HCT116 (cell line): Measurements from ENCODE around the gene GPR176. TPM values are rescaled to one million over a fixed set of nuclear protein-coding genes. Genes with fewer than 3 reads are reported as not detected.

Experiments
- ATAC-seq: fragments of 200-7000 bp; cut with Tn5 transposase; 2 replicates; pipeline ENCODE4 v1.9.1; 2020; ENCODE audit warnings: mild to moderate bottlenecking, moderate library complexity
- BruUV-seq: library from RNA; stranded (reverse); fragments of 400-500 nt; replicated peaks from 2 replicates; lab custom pipeline; 2021; lab: Mats Ljungman, UMichigan
- CTCF ChIA-PET: fragments of 300-600 bp; sonication (Branson Sonifier 250); formaldehyde crosslinking; loops from one replicate; lab custom pipeline; 2021; ENCODE audit warnings: antibody characterized with exemption; lab: Charles Lee
- POLR2A ChIA-PET: fragments of 300-600, 350-600 bp; sonication (Branson Sonifier 250); formaldehyde crosslinking; loops from one replicate; lab custom pipeline; 2021; ENCODE audit warnings: antibody characterized with exemption; lab: Charles Lee
- RAD21 ChIA-PET, 2 experiments: fragments of 300-600 bp; sonication (Branson Sonifier 250); formaldehyde crosslinking; loops; one replicate each; lab custom pipeline; 2023; ENCODE audit warnings: low total read pairs in 2 of 2; ENCODE audit not compliant: uncharacterized antibody in 2 of 2, unreplicated experiment in 2 of 2, low non-redundant PET in 1 of 2; lab: Charles Lee
- DNase-seq: peaks from one replicate; pipeline ENCODE4 v3.0.0-alpha.2; 2010; ENCODE audit warnings: low read depth, low spot score
- H2AFZ ChIP-seq: fragments of 200-600 bp; shearing (Covaris generic), sonication (generic); 2 replicates; pipeline ENCODE4 v1.6.1; 2017; ENCODE audit warnings: low read depth, mixed run types, mixed read lengths, antibody characterized with exemption, low read length; ENCODE audit not compliant: poor library complexity, severe bottlenecking
- H3K27ac ChIP-seq: 2 replicates; pipeline ENCODE4 v1.5.1; 2012; ENCODE audit warnings: low read depth, low read length
- H3K27me3 ChIP-seq: fragments of 200-600 bp; sonication (generic); 2 replicates; pipeline ENCODE4 v1.6.1; 2016; ENCODE audit warnings: mixed run types, low read length, mixed read lengths; ENCODE audit not compliant: insufficient read depth
- H3K36me3 ChIP-seq, 2 experiments: fragments of 200-500 bp in 1 of 2; fragments of 200-600 bp in 1 of 2; sonication (Bioruptor generic) in 1 of 2; sonication (generic) in 1 of 2; 2 replicates each; pipeline versions ENCODE4 v1.5.1 to v1.6.1; 2014 to 2016; ENCODE audit warnings: low read length in 2 of 2, inconsistent platforms in 1 of 2, mixed read lengths in 1 of 2, mixed run types in 1 of 2; ENCODE audit not compliant: insufficient read depth in 2 of 2, control insufficient read depth in 1 of 2
- H3K4me1 ChIP-seq, 2 experiments: fragments of 200-600 bp in 1 of 2; sonication (generic) in 1 of 2; 2 replicates each; pipeline versions ENCODE4 v1.5.1 to v1.6.1; 2012 to 2017; ENCODE audit warnings: low read length in 2 of 2, inconsistent platforms in 1 of 2, mild to moderate bottlenecking in 1 of 2, mixed read lengths in 1 of 2, mixed run types in 1 of 2, moderate library complexity in 1 of 2; ENCODE audit not compliant: insufficient read depth in 2 of 2, control insufficient read depth in 1 of 2
- H3K4me2 ChIP-seq: fragments of 200-600 bp; sonication (generic); 2 replicates; pipeline ENCODE4 v1.6.1; 2017; ENCODE audit warnings: mixed run types, low read length, mixed read lengths
- H3K4me3 ChIP-seq, 2 experiments: fragments of 200-600 bp in 1 of 2; sonication (generic) in 1 of 2; replicated peaks in 1 of 2; 2 replicates each; pipeline ENCODE4 v1.5.1; 2011 to 2016; ENCODE audit warnings: low read length in 2 of 2, control low read depth in 1 of 2, low read depth in 1 of 2, mild to moderate bottlenecking in 1 of 2, mixed read lengths in 1 of 2, mixed run types in 1 of 2
- H3K79me2 ChIP-seq: fragments of 200-600 bp; sonication (generic); 2 replicates; pipeline ENCODE4 v1.6.1; 2017; ENCODE audit warnings: mild to moderate bottlenecking, mixed run types, low read length, moderate library complexity, mixed read lengths; ENCODE audit not compliant: insufficient read depth
- H3K9ac ChIP-seq: fragments of 200-600 bp; sonication (generic); 2 replicates; pipeline ENCODE4 v1.6.1; 2016; ENCODE audit warnings: low read length, mixed read lengths
- H3K9me2 ChIP-seq: fragments of 200-600 bp; sonication (generic), shearing (Covaris generic); 2 replicates; pipeline ENCODE4 v1.6.1; 2017; ENCODE audit warnings: mixed run types, mild to moderate bottlenecking, moderate library complexity; ENCODE audit not compliant: insufficient read depth
- H3K9me3 ChIP-seq, 2 experiments: fragments of 200-500 bp in 1 of 2; fragments of 200-600 bp in 1 of 2; sonication (Bioruptor generic) in 1 of 2; sonication (generic) in 1 of 2; 2 replicates each; pipeline ENCODE4 v1.6.1; 2014 to 2017; ENCODE audit warnings: low read length in 2 of 2, mixed read lengths in 2 of 2, inconsistent platforms in 1 of 2, low read depth in 1 of 2, mild to moderate bottlenecking in 1 of 2, mixed run types in 1 of 2, moderate library complexity in 1 of 2; ENCODE audit not compliant: control insufficient read depth in 1 of 2, insufficient read depth in 1 of 2
- H4K20me1 ChIP-seq: fragments of 200-600 bp; sonication (generic), shearing (Covaris generic); 2 replicates; pipeline ENCODE4 v1.6.1; 2017; ENCODE audit warnings: mixed run types, mild to moderate bottlenecking, moderate library complexity; ENCODE audit not compliant: insufficient read depth
- CTCF ChIP-seq, 3 experiments: fragments of 200-600 bp in 1 of 3; sonication (generic) in 1 of 3; IDR thresholded peaks in 2 of 3; conservative IDR thresholded peaks in 1 of 3; 2 replicates each; pipeline ENCODE4 v1.5.1; 2012 to 2017; ENCODE audit warnings: low read depth in 2 of 3, low read length in 2 of 3, antibody characterized with exemption in 1 of 3, borderline replicate concordance in 1 of 3, control low read depth in 1 of 3, mild to moderate bottlenecking in 1 of 3, mixed read lengths in 1 of 3, mixed run types in 1 of 3, moderate library complexity in 1 of 3; ENCODE audit not compliant: insufficient read depth in 1 of 3
- FOSL1 ChIP-seq: IDR thresholded peaks from 2 replicates; pipeline ENCODE4 v1.6.1; 2012; ENCODE audit warnings: low read depth
- MAX ChIP-seq: IDR thresholded peaks from 2 replicates; pipeline ENCODE4 v1.6.1; 2012
- POLR2A ChIP-seq: IDR thresholded peaks from 2 replicates; pipeline ENCODE4 v1.7.0; 2011; ENCODE audit warnings: borderline replicate concordance; ENCODE audit not compliant: insufficient read depth, insufficient read length; ENCODE audit errors: extremely low read depth
- RAD21 ChIP-seq: IDR thresholded peaks from 2 replicates; pipeline ENCODE4 v1.6.1; 2012; ENCODE audit warnings: low read depth, mild to moderate bottlenecking
- SRF ChIP-seq: IDR thresholded peaks from 2 replicates; pipeline ENCODE4 v1.6.1; 2012; ENCODE audit warnings: low read depth
- YY1 ChIP-seq: IDR thresholded peaks from 2 replicates; pipeline ENCODE4 v1.6.1; 2011; ENCODE audit warnings: low read length, low read depth, moderate library complexity, mild to moderate bottlenecking; ENCODE audit not compliant: insufficient replicate concordance; ENCODE audit errors: extremely low read depth
- ZBTB33 ChIP-seq: IDR thresholded peaks from 2 replicates; pipeline ENCODE4 v1.6.1; 2011; ENCODE audit warnings: mild to moderate bottlenecking, low read length, moderate library complexity; ENCODE audit not compliant: insufficient replicate concordance; ENCODE audit errors: extremely low read depth
- intact Hi-C: fragments of 100-400 bp; cut with micrococcal nuclease; formaldehyde crosslinking; loops from 2 replicates; pipeline ENCODE4 v1.10.0; 2022
- total RNA-seq: library from RNA; stranded (reverse); gene quantifications from one replicate; pipeline ENCODE4 v1.2.1, GENCODE V29; 2021; ENCODE audit not compliant: unreplicated experiment
- TF ChIP-seq, protein P1 (sequence below): IDR thresholded peaks from 2 replicates; pipeline ENCODE4 v1.6.1; 2012; ENCODE audit warnings: low read depth
- TF ChIP-seq, protein P2 (sequence below): IDR thresholded peaks from 2 replicates; pipeline ENCODE4 v1.6.1; 2012

The GPR176 gene
- total RNA-seq, 1 experiment from 2014 or later, result 1.7 TPM

DNA sequence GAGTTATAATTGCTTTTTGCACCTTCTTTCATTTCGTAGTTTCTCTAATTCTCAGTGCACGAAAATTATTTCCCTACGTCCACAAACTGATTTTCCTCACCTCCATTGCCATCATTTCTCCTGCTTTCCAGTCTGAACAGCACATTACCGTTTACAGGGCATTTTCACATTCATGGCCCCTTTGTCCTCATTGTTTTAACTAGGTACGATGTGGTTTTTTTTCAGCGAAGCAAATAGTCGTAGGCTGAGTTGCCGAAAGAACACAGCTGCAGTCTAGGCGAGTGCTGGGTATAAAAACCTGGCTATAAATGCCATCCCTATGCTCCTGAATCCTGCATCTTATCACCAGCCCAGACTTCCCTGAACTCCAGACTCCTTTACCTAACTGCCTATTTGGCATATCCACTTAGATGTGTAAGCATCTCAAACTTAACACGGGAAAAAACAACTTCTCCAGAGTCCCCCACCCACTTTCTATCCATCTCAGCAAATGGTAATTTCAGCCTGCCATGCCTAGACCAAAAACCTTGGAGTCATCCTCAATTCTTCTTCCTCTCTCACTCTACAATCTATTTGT lies 136.7 kb downstream of the GPR176 start:
- Histone ChIP-seq H4K20me1 (no peaks in the 10 kb centered on the region), H3K9me2 (no peaks in the 10 kb centered on the region), H3K4me2 (peak overlapping the region; percentile 79), H3K27ac (peak overlapping the region; percentile 47), H3K36me3 (peaks cover 0 to 3% of the 10 kb centered on the region in 2 experiments; a peak in 1 of 4 replicates), H3K79me2 (peaks cover 11% of the 10 kb centered on the region), H3K4me1 (peaks cover 23% of the 10 kb centered on the region in 2 experiments), H3K4me3 (peak overlapping the region; percentile 75 to 80), H3K9ac (peak overlapping the region; percentile 79), H2AFZ (peak overlapping the region; percentile 50), H3K27me3 (no peaks in the 10 kb centered on the region), H3K9me3 (no peaks in the 10 kb centered on the region)
- ATAC-seq (no peak), DNase-seq (no peak)
- RAD21 ChIA-PET, result no interaction called here
- intact Hi-C loops, result loop anchor here (10.0 kb wide), 1 partner anchor 491 kb away; no protein-coding TSS in a partner anchor
- POLR2A ChIA-PET, result no interaction called here
- BruUV-seq, result TSS peak; percentile 79
- CTCF ChIA-PET, result no interaction called here
- TF ChIP-seq FOSL1, result no peak
- TF ChIP-seq RAD21, result no peak
- no peak for TF ChIP-seq MAX
- no peak for TF ChIP-seq CTCF (IDR thresholded peaks at IDR 0.05 in 2 of 3, conservative IDR thresholded peaks at IDR 0.05 in 1 of 3; ENCODE audit: borderline replicate concordance in 1 of 3, insufficient read depth in 1 of 3, low read depth in 2 of 3, low read length in 2 of 3)
- no peak for TF ChIP-seq POLR2A
- TF ChIP-seq, protein P1, sequence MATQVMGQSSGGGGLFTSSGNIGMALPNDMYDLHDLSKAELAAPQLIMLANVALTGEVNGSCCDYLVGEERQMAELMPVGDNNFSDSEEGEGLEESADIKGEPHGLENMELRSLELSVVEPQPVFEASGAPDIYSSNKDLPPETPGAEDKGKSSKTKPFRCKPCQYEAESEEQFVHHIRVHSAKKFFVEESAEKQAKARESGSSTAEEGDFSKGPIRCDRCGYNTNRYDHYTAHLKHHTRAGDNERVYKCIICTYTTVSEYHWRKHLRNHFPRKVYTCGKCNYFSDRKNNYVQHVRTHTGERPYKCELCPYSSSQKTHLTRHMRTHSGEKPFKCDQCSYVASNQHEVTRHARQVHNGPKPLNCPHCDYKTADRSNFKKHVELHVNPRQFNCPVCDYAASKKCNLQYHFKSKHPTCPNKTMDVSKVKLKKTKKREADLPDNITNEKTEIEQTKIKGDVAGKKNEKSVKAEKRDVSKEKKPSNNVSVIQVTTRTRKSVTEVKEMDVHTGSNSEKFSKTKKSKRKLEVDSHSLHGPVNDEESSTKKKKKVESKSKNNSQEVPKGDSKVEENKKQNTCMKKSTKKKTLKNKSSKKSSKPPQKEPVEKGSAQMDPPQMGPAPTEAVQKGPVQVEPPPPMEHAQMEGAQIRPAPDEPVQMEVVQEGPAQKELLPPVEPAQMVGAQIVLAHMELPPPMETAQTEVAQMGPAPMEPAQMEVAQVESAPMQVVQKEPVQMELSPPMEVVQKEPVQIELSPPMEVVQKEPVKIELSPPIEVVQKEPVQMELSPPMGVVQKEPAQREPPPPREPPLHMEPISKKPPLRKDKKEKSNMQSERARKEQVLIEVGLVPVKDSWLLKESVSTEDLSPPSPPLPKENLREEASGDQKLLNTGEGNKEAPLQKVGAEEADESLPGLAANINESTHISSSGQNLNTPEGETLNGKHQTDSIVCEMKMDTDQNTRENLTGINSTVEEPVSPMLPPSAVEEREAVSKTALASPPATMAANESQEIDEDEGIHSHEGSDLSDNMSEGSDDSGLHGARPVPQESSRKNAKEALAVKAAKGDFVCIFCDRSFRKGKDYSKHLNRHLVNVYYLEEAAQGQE, result no peak
- TF ChIP-seq, protein P2, sequence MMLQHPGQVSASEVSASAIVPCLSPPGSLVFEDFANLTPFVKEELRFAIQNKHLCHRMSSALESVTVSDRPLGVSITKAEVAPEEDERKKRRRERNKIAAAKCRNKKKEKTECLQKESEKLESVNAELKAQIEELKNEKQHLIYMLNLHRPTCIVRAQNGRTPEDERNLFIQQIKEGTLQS, result no peak
- TF ChIP-seq SRF, result no peak
- no peak for TF ChIP-seq YY1
- no peak for TF ChIP-seq ZBTB33
